Measurements from ENCODE around the gene LAMA3. TPM values are rescaled to one million over a fixed set of nuclear protein-coding genes. Genes with fewer than 3 reads are reported as not detected.

The LAMA3 gene
- total RNA-seq, 2 donors from 2014 or later, result 30.1 to 34.2 TPM

- ATAC-seq (ENCODE audit: insufficient number of reproducible peaks, low FRiP score, low read depth) (no peak), DNase-seq (ENCODE audit: low spot score) (peak; percentile 38)
- TF ChIP-seq CTCF (IDR thresholded peaks at IDR 0.05), result peak; percentile 87
- H3K36me3 ChIP-seq, result no peaks in the 10 kb centered on the region
- no peaks in the 10 kb centered on the region for H3K27me3 ChIP-seq (replicated peaks; ENCODE audit: insufficient read depth)
- H3K27ac ChIP-seq, result no peak overlapping the region
- peaks cover 0 to 6% of the 10 kb centered on the region in 2 donors for H3K4me1 ChIP-seq (ENCODE audit: control insufficient read depth in 1 of 2, low read depth in 2 of 2)
- H3K9me3 ChIP-seq, result no peaks in the 10 kb centered on the region
- no peak overlapping the region for H3K4me3 ChIP-seq
These were observed 229.3 kb downstream of the LAMA3 start for GRCh38 chr18:23918395-23919032.

GRCh38 chr18:23920054-23920453 lies 230.8 kb downstream of the LAMA3 start:
- Histone ChIP-seq H3K4me1 (ENCODE audit: control insufficient read depth in 1 of 2, low read depth in 2 of 2) (peaks cover 0 to 6% of the 10 kb centered on the region in 2 donors), H3K4me3 (no peak overlapping the region), H3K36me3 (no peaks in the 10 kb centered on the region), H3K27me3 (replicated peaks; ENCODE audit: insufficient read depth) (no peaks in the 10 kb centered on the region), H3K9me3 (no peaks in the 10 kb centered on the region), H3K27ac (no peak overlapping the region)
- DNase-seq (ENCODE audit: low spot score) (no peak), ATAC-seq (ENCODE audit: insufficient number of reproducible peaks, low FRiP score, low read depth) (no peak)
- no peak for TF ChIP-seq CTCF (IDR thresholded peaks at IDR 0.05)

- H3K27me3 ChIP-seq (replicated peaks; ENCODE audit: insufficient read depth), result no peaks in the 10 kb centered on the region
- DNase-seq (ENCODE audit: low spot score) (no peak), ATAC-seq (ENCODE audit: insufficient number of reproducible peaks, low FRiP score, low read depth) (no peak)
- no peak overlapping the region for H3K27ac ChIP-seq
- no peaks in the 10 kb centered on the region for H3K36me3 ChIP-seq
- H3K9me3 ChIP-seq, result no peaks in the 10 kb centered on the region
- peaks cover 0 to 6% of the 10 kb centered on the region in 2 donors for H3K4me1 ChIP-seq (ENCODE audit: control insufficient read depth in 1 of 2, low read depth in 2 of 2)
- TF ChIP-seq CTCF (IDR thresholded peaks at IDR 0.05), result no peak
- H3K4me3 ChIP-seq, result no peak overlapping the region
These were observed 232.5 kb downstream of the LAMA3 start for GRCh38 chr18:23921716-23922285.

- Histone ChIP-seq H3K27ac (no peak overlapping the region), H3K4me3 (no peak overlapping the region), H3K27me3 (replicated peaks; ENCODE audit: insufficient read depth) (no peaks in the 10 kb centered on the region), H3K9me3 (no peaks in the 10 kb centered on the region), H3K36me3 (no peaks in the 10 kb centered on the region), H3K4me1 (ENCODE audit: control insufficient read depth in 1 of 2, low read depth in 2 of 2) (peaks cover 0 to 6% of the 10 kb centered on the region in 2 donors)
- DNase-seq (ENCODE audit: low spot score), result no peak
- TF ChIP-seq CTCF (IDR thresholded peaks at IDR 0.05), result no peak
- ATAC-seq (ENCODE audit: insufficient number of reproducible peaks, low FRiP score, low read depth), result no peak
These were observed 233.7 kb downstream of the LAMA3 start for GRCh38 chr18:23922939-23923338.

GRCh38 chr18:23924813-23925212 lies 235.6 kb downstream of the LAMA3 start:
- ATAC-seq (ENCODE audit: insufficient number of reproducible peaks, low FRiP score, low read depth), result no peak
- no peak for DNase-seq (ENCODE audit: low spot score)
- Histone ChIP-seq H3K4me1 (ENCODE audit: control insufficient read depth in 1 of 2, low read depth in 2 of 2) (no peaks in the 10 kb centered on the region), H3K27ac (no peak overlapping the region), H3K9me3 (no peaks in the 10 kb centered on the region), H3K27me3 (replicated peaks; ENCODE audit: insufficient read depth) (no peaks in the 10 kb centered on the region), H3K4me3 (no peak overlapping the region), H3K36me3 (no peaks in the 10 kb centered on the region)
- TF ChIP-seq CTCF (IDR thresholded peaks at IDR 0.05), result no peak
